Sigmoid colon (tissue), 4 donors: ENCODE results near the gene KCNJ10.

Experiments
- EP300 ChIP-seq, 4 donors: sonication (generic); formaldehyde crosslinking; IDR thresholded peaks; one replicate each; pipeline ENCODE4 v1.6.1; 2017; ENCODE audit warnings: antibody characterized with exemption in 4 of 4
- POLR2A ChIP-seq, 2 donors: fragments of 450-650 bp; IDR thresholded peaks; one replicate each; pipeline ENCODE4 v1.6.1; 2016; ENCODE audit warnings: antibody characterized with exemption in 2 of 2, mild to moderate bottlenecking in 2 of 2, moderate library complexity in 2 of 2

DNA sequence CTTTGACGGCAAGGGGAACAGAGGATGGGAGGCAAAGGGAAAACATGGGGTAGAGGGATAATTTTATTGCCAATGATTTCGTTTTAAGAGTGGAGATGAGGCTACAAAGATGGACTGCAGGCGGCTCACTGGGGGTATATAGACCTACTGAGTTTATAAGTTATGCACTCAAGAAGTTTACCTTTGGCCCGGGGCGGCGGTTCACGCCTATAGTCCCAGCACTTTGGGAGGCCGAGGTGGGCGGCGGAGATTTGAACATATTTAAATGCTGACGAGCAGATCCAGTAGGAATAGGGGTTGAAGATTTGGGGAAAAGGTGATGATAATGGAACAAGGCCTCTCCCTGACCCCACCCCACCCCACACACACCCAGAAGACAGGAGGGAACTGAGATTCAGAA is 107.8 kb downstream of the KCNJ10 start:
- no peak for TF ChIP-seq EP300 (IDR thresholded peaks at IDR 0.05)
- TF ChIP-seq POLR2A (IDR thresholded peaks at IDR 0.05) = no peak
